Measurements from ENCODE around the gene MBOAT1. TPM values are rescaled to one million over a fixed set of nuclear protein-coding genes. Genes with fewer than 3 reads are reported as not detected.

Gene MBOAT1
- total RNA-seq, 1 donor from 2014 or later: 6.4 TPM

DNA sequence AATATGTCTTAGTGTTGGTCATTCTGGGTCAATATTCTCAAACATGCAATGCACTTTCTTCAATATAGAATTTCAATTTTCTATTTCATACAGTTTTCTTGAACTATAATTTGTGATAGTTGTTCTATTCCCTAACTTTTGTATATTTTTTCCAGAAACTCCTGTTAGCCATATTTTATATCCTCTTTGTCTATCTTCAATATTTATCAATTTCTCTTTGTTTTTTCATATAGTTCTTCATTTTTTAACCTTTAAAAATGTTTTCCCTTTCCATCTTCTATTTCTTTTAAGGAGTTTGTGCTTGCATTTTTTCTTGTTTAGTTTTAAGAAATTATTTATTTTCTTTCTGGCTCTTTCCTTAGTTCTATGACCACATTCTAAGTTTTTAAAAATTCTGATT is 42.0 kb upstream of the MBOAT1 start:
- Histone ChIP-seq H3K27me3 (ENCODE audit: insufficient read depth, low read length) (no peaks in the 10 kb centered on the region), H4K20me1 (ENCODE audit: insufficient read depth, low read length) (no peaks in the 10 kb centered on the region), H3K27ac (ENCODE audit: low read depth, low read length) (no peak overlapping the region), H3K4me1 (ENCODE audit: insufficient read depth, low read length) (no peaks in the 10 kb centered on the region), H3K9me3 (ENCODE audit: insufficient read depth, low read depth, low read length) (no peaks in the 10 kb centered on the region), H3K79me2 (ENCODE audit: insufficient read depth, low read length) (no peaks in the 10 kb centered on the region), H2AFZ (ENCODE audit: low read depth, low read length) (no peak overlapping the region), H3K9ac (ENCODE audit: low read length) (no peak overlapping the region), H3K4me3 (ENCODE audit: insufficient read depth, low read depth, low read length) (no peak overlapping the region), H3K4me2 (ENCODE audit: low read length) (no peak overlapping the region), H3K36me3 (ENCODE audit: insufficient read depth, low read length) (no peaks in the 10 kb centered on the region)
- FAIRE-seq (no peak), DNase-seq (ENCODE audit: low read depth) (no peak)
- no peak overlapping the region for H3K27ac Mint-ChIP-seq (ENCODE audit: unreplicated experiment)
- no peak overlapping the region for H3K4me3 Mint-ChIP-seq (ENCODE audit: unreplicated experiment)
- no peaks in the 10 kb centered on the region for H3K9me3 Mint-ChIP-seq (ENCODE audit: unreplicated experiment)
- no peaks in the 10 kb centered on the region for H3K4me1 Mint-ChIP-seq (ENCODE audit: low read depth, unreplicated experiment)
- no peak for TF ChIP-seq EZH2 (IDR thresholded peaks at IDR 0.05; ENCODE audit: insufficient read depth, low read length)
- TF ChIP-seq, protein P1, sequence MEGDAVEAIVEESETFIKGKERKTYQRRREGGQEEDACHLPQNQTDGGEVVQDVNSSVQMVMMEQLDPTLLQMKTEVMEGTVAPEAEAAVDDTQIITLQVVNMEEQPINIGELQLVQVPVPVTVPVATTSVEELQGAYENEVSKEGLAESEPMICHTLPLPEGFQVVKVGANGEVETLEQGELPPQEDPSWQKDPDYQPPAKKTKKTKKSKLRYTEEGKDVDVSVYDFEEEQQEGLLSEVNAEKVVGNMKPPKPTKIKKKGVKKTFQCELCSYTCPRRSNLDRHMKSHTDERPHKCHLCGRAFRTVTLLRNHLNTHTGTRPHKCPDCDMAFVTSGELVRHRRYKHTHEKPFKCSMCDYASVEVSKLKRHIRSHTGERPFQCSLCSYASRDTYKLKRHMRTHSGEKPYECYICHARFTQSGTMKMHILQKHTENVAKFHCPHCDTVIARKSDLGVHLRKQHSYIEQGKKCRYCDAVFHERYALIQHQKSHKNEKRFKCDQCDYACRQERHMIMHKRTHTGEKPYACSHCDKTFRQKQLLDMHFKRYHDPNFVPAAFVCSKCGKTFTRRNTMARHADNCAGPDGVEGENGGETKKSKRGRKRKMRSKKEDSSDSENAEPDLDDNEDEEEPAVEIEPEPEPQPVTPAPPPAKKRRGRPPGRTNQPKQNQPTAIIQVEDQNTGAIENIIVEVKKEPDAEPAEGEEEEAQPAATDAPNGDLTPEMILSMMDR (IDR thresholded peaks at IDR 0.05; ENCODE audit: insufficient read depth, low read depth, low read length): no peak
- no peaks in the 10 kb centered on the region for H3K27me3 Mint-ChIP-seq (ENCODE audit: low read depth, unreplicated experiment)
- no peaks in the 10 kb centered on the region for H3K36me3 Mint-ChIP-seq (ENCODE audit: low read depth, unreplicated experiment)

DNA sequence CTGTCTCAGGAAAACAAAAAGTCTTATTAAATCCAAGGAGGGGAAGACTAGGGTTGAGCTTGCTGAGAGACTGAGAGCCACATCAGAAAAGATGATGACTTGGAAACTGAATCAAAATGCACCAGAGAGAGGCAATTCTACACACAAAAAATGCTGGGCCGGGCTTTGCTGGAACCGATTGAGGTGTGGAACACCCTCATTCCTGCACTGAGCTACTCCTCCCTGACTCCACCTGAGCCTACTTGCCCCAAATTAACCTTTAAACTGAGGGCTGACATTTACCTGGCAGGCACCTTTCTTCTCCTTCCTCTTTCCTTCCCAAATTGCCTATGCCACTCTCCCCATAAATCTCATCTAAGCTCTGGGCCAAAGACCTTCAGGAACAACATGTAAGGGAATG is 40.8 kb upstream of the MBOAT1 start:
- Mint-ChIP-seq H3K4me1 (ENCODE audit: low read depth, unreplicated experiment) (no peaks in the 10 kb centered on the region), H3K36me3 (ENCODE audit: low read depth, unreplicated experiment) (no peaks in the 10 kb centered on the region), H3K27me3 (ENCODE audit: low read depth, unreplicated experiment) (no peaks in the 10 kb centered on the region), H3K4me3 (ENCODE audit: unreplicated experiment) (no peak overlapping the region), H3K27ac (ENCODE audit: unreplicated experiment) (no peak overlapping the region), H3K9me3 (ENCODE audit: unreplicated experiment) (no peaks in the 10 kb centered on the region)
- no peaks in the 10 kb centered on the region for H3K36me3 ChIP-seq (ENCODE audit: insufficient read depth, low read length)
- H3K4me3 ChIP-seq (ENCODE audit: insufficient read depth, low read depth, low read length): no peak overlapping the region
- no peak for DNase-seq (ENCODE audit: low read depth)
- H4K20me1 ChIP-seq (ENCODE audit: insufficient read depth, low read length): no peaks in the 10 kb centered on the region
- no peak for FAIRE-seq
- H3K79me2 ChIP-seq (ENCODE audit: insufficient read depth, low read length): no peaks in the 10 kb centered on the region
- no peak overlapping the region for H3K27ac ChIP-seq (ENCODE audit: low read depth, low read length)
- no peaks in the 10 kb centered on the region for H3K4me1 ChIP-seq (ENCODE audit: insufficient read depth, low read length)
- H3K4me2 ChIP-seq (ENCODE audit: low read length): no peak overlapping the region
- no peaks in the 10 kb centered on the region for H3K9me3 ChIP-seq (ENCODE audit: insufficient read depth, low read depth, low read length)
- H3K27me3 ChIP-seq (ENCODE audit: insufficient read depth, low read length): no peaks in the 10 kb centered on the region
- no peak overlapping the region for H3K9ac ChIP-seq (ENCODE audit: low read length)
- no peak for TF ChIP-seq EZH2 (IDR thresholded peaks at IDR 0.05; ENCODE audit: insufficient read depth, low read length)
- TF ChIP-seq, protein P1 (IDR thresholded peaks at IDR 0.05; ENCODE audit: insufficient read depth, low read depth, low read length): no peak
- H2AFZ ChIP-seq (ENCODE audit: low read depth, low read length): no peak overlapping the region

DNA sequence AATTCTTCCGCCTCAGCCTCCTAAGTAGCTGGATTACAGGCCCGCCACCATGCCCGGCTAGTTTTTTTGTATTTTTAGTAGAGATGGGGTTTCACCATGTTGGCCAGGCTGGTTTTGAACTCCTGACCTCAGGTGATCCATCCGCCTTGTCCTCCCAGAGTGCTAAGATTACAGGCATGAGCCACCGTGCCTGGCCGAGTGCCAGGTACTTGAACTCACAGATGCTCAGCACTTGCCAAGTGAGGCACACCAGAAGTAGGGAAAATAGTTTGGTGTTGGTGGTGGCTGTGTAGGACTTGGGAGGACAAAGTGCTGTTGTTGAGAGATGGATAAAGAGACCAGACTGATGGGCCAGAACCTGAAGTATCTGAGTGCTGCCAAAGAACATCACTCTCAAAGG is 40.0 kb upstream of the MBOAT1 start:
- no peak overlapping the region for H3K4me3 Mint-ChIP-seq (ENCODE audit: unreplicated experiment)
- Histone ChIP-seq H3K9ac (ENCODE audit: low read length) (no peak overlapping the region), H3K79me2 (ENCODE audit: insufficient read depth, low read length) (no peaks in the 10 kb centered on the region), H3K4me2 (ENCODE audit: low read length) (no peak overlapping the region), H2AFZ (ENCODE audit: low read depth, low read length) (no peak overlapping the region), H3K36me3 (ENCODE audit: insufficient read depth, low read length) (no peaks in the 10 kb centered on the region), H3K4me1 (ENCODE audit: insufficient read depth, low read length) (no peaks in the 10 kb centered on the region), H4K20me1 (ENCODE audit: insufficient read depth, low read length) (no peaks in the 10 kb centered on the region), H3K9me3 (ENCODE audit: insufficient read depth, low read depth, low read length) (no peaks in the 10 kb centered on the region), H3K27me3 (ENCODE audit: insufficient read depth, low read length) (no peaks in the 10 kb centered on the region), H3K4me3 (ENCODE audit: insufficient read depth, low read depth, low read length) (no peak overlapping the region), H3K27ac (ENCODE audit: low read depth, low read length) (no peak overlapping the region)
- DNase-seq (ENCODE audit: low read depth) (no peak), FAIRE-seq (no peak)
- TF ChIP-seq, protein P1 (IDR thresholded peaks at IDR 0.05; ENCODE audit: insufficient read depth, low read depth, low read length): no peak
- no peak for TF ChIP-seq EZH2 (IDR thresholded peaks at IDR 0.05; ENCODE audit: insufficient read depth, low read length)
- H3K27me3 Mint-ChIP-seq (ENCODE audit: low read depth, unreplicated experiment): no peaks in the 10 kb centered on the region
- no peak overlapping the region for H3K27ac Mint-ChIP-seq (ENCODE audit: unreplicated experiment)
- no peaks in the 10 kb centered on the region for H3K9me3 Mint-ChIP-seq (ENCODE audit: unreplicated experiment)
- no peaks in the 10 kb centered on the region for H3K4me1 Mint-ChIP-seq (ENCODE audit: low read depth, unreplicated experiment)
- H3K36me3 Mint-ChIP-seq (ENCODE audit: low read depth, unreplicated experiment): no peaks in the 10 kb centered on the region

Data from astrocyte (in vitro differentiated cells and primary cell).